HG02678 (cell line): ENCODE measurements around the gene SUCLA2.
"Not testable (repeated sequence)": the region's sequence is repeated elsewhere in the genome, so short reads cannot be mapped to it uniquely, and the experiment has no call there.

Source experiments
- ATAC-seq: cut with Tn5 transposase; IDR thresholded peaks from one replicate; pipeline ENCODE4 v1.9.1; 2021; ENCODE audit warnings: mild to moderate bottlenecking, moderate library complexity; ENCODE audit not compliant: unreplicated experiment

SUCLA2 gene

GRCh38 chr13:48001114-48001881, at the start of gene SUCLA2:
Gene SUCLA2 (minus strand): TSS chr13:48001273. CDS start chr13:48001269, 4 bp downstream.
- peak; percentile 98 for ATAC-seq

GRCh38 chr13:48050550-48050949, 49.5 kb upstream of the SUCLA2 start:
- no peak for ATAC-seq

GRCh38 chr13:48043789-48044503, 42.9 kb upstream of the SUCLA2 start:
- no peak for ATAC-seq

GRCh38 chr13:48042894-48043293, 41.8 kb upstream of the SUCLA2 start:
- ATAC-seq = no peak

- no peak for ATAC-seq
Measured at GRCh38 chr13:48040896-48041295, 39.8 kb upstream of the SUCLA2 start.

- ATAC-seq = no peak
Measured at GRCh38 chr13:48040049-48040448, 39.0 kb upstream of the SUCLA2 start.

- no peak for ATAC-seq
Measured at GRCh38 chr13:48038761-48039160, 37.7 kb upstream of the SUCLA2 start.

GRCh38 chr13:48037346-48038173, 36.5 kb upstream of the SUCLA2 start, which contains the start of gene NUDT15:
Gene NUDT15 (plus strand): TSS chr13:48037726. CDS start chr13:48037747, 21 bp downstream.
- peak; percentile 92 for ATAC-seq

GRCh38 chr13:48029859-48030258, 28.8 kb upstream of the SUCLA2 start:
- ATAC-seq = no peak

- no peak for ATAC-seq
Measured at GRCh38 chr13:48028066-48028465, 27.0 kb upstream of the SUCLA2 start.

GRCh38 chr13:48019796-48020195, 18.7 kb upstream of the SUCLA2 start:
- ATAC-seq = no peak

GRCh38 chr13:48018637-48019036, 17.6 kb upstream of the SUCLA2 start:
- ATAC-seq = no peak

GRCh38 chr13:48014359-48014758, 13.3 kb upstream of the SUCLA2 start:
- no peak for ATAC-seq

GRCh38 chr13:48012668-48013067, 11.6 kb upstream of the SUCLA2 start:
- no peak for ATAC-seq

- no peak for ATAC-seq
Measured at GRCh38 chr13:48010698-48011097, 9.6 kb upstream of the SUCLA2 start.

- no peak for ATAC-seq
Measured at GRCh38 chr13:48009284-48009683, 8.2 kb upstream of the SUCLA2 start.

- ATAC-seq = no peak
Measured at GRCh38 chr13:48006396-48006795, 5.3 kb upstream of the SUCLA2 start.

GRCh38 chr13:48004201-48004600, 3.1 kb upstream of the SUCLA2 start:
- ATAC-seq = no peak

GRCh38 chr13:48001999-48002398, 926 bp upstream of the SUCLA2 start:
- not testable (repeated sequence) for ATAC-seq

GRCh38 chr13:48000559-48001113, 437 bp downstream of the SUCLA2 start:
- ATAC-seq = peak; percentile 33

- ATAC-seq = no peak
Measured at GRCh38 chr13:47999973-48000372, 1.1 kb downstream of the SUCLA2 start.
